BLaER1 treated with 17β-estradiol and CSF1 and Interleukin-3, amounts not matched to agents 10 nM and 100 nM (cell line): ENCODE measurements around the gene PLCB3.

Source experiments
- H3K27ac ChIP-seq, 11 experiments: shearing (Covaris generic); formaldehyde crosslinking; 2 replicates each; pipeline ENCODE4 v1.8.1; 2022
- H3K27me3 ChIP-seq, 11 experiments: shearing (Covaris generic); formaldehyde crosslinking; 2 replicates each; pipeline ENCODE4 v1.8.1; 2022
- H3K36me3 ChIP-seq, 11 experiments: shearing (Covaris generic); formaldehyde crosslinking; 2 replicates each; pipeline ENCODE4 v1.8.1; 2022
- H3K4me1 ChIP-seq, 10 experiments: shearing (Covaris generic); formaldehyde crosslinking; 2 replicates each; pipeline ENCODE4 v1.8.1; 2022
- H3K4me2 ChIP-seq, 11 experiments: shearing (Covaris generic); formaldehyde crosslinking; 2 replicates each; pipeline ENCODE4 v1.8.1; 2022
- H3K4me3 ChIP-seq, 10 experiments: shearing (Covaris generic); formaldehyde crosslinking; 2 replicates each; pipeline ENCODE4 v1.8.1; 2022
- H3K9ac ChIP-seq, 11 experiments: shearing (Covaris generic); formaldehyde crosslinking; 2 replicates each; pipeline ENCODE4 v1.8.1; 2022
- H3K9me3 ChIP-seq, 11 experiments: shearing (Covaris generic); formaldehyde crosslinking; replicated peaks in 1 of 11; 2 replicates each; pipeline ENCODE4 v1.8.1; 2022
- H4K20me1 ChIP-seq, 11 experiments: shearing (Covaris generic); formaldehyde crosslinking; 2 replicates each; pipeline ENCODE4 v1.8.1; 2022
- Cebpa-rat ChIP-seq, 11 experiments: shearing (Covaris generic); IDR thresholded peaks; 2 replicates each; pipeline ENCODE4 v1.8.1; 2022

Gene PLCB3

DNA sequence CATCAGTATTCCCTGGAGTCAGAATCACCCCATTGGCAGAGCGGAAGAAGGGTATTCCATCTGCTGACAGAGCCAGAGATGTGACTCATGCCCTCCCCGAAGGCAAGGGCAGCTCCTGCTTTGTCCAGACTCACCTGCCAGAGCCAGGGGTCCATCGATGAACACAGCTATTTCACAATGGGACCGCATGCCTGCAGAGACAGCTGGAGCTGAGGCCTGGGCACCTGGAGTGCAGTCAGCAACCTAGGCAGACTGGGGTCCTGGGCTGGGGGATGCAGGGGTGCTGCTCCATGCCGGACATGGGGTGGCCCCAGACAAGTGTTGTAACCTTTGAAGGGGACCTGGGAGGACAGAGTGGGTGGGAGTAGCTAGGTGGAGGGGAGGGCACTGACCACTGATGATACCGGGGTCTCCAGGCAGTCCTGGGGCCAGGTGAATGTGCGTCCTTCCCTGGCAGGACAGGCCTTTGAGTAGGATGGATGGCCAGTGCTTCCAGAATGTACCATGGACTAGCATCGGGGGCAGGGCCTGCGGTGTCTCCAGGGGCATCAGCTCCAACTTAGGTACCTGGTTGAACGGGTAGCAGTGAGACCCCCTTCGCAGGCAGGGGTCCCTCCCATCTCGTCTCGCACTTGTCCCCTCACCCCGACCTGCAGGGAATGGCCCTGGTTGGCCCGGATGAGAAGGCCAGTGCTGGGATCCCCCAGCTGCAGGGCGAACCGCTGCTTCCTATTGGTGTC, 27.0 kb upstream of the PLCB3 start:
- TF ChIP-seq Cebpa-rat (IDR thresholded peaks at IDR 0.05) = no peak
- H3K27me3 ChIP-seq = no peaks in the 10 kb centered on the region
- peak overlapping the region; percentile 6 to 91 (median 83); a peak in 19 of 22 replicates for H3K9ac ChIP-seq
- no peaks in the 10 kb centered on the region for H3K9me3 ChIP-seq
- H3K4me2 ChIP-seq = peak overlapping the region; percentile 94 to 100 (median 98)
- peaks cover 60 to 91% (median 68%) of the 10 kb centered on the region in 10 experiments for H3K4me1 ChIP-seq
- H3K4me3 ChIP-seq = peak overlapping the region in 9 of 10 experiments; percentile 62 to 79 (median 74); a peak in 11 of 20 replicates
- peak overlapping the region in 9 of 11 experiments; percentile 15 to 95 (median 90); a peak in 14 of 22 replicates for H3K27ac ChIP-seq
- H4K20me1 ChIP-seq = peaks cover 10 to 68% (median 53%) of the 10 kb centered on the region in 11 experiments; a peak in 21 of 22 replicates
- H3K36me3 ChIP-seq = peaks cover 51 to 64% (median 56%) of the 10 kb centered on the region in 11 experiments

DNA sequence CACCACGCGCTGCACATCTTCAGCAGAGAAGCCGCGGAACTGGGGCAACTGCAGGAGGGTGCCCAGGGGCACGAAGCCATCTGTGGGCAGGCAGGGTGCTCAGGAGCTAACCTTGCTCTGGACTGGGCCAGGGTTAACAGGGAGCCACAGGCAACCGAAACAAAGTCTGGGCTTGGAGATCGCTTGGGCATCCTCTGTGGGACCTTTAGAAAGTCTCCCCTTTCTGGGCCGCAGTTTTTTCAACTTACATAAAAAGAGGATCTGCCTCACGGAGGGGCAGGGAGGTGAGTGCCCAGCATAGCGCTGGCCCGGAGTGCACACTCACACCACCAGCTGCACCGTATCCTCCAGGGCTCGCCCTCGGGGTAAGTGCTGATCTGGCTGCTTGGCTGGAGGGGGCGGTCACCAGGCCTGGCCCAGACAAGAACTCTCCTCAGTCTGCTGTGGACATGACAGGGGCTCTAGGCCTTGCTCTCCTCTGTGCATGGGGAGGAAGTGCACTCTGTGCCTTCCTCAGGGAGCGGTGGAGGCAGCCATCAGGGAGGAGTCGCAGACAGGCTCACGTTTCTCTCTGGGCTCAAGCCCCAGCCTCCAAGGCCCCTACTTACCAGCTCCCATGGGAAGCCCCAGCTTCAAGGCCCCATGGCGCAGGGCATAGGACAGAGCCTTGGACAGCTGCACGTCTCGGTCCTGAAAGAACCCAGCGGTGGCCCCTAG, 26.3 kb upstream of the PLCB3 start:
- Histone ChIP-seq H4K20me1 (peaks cover 8 to 68% (median 46%) of the 10 kb centered on the region in 11 experiments; a peak in 21 of 22 replicates), H3K4me3 (peak overlapping the region; percentile 62 to 79 (median 72)), H3K4me2 (peak overlapping the region; percentile 94 to 100 (median 98)), H3K9ac (peak overlapping the region; percentile 75 to 91 (median 83)), H3K27me3 (no peaks in the 10 kb centered on the region), H3K36me3 (peaks cover 44 to 59% (median 48%) of the 10 kb centered on the region in 11 experiments), H3K4me1 (peaks cover 67 to 91% (median 73%) of the 10 kb centered on the region in 10 experiments), H3K27ac (peak overlapping the region; percentile 32 to 95 (median 87); a peak in 21 of 22 replicates), H3K9me3 (no peaks in the 10 kb centered on the region)
- TF ChIP-seq Cebpa-rat (IDR thresholded peaks at IDR 0.05) = no peak

DNA sequence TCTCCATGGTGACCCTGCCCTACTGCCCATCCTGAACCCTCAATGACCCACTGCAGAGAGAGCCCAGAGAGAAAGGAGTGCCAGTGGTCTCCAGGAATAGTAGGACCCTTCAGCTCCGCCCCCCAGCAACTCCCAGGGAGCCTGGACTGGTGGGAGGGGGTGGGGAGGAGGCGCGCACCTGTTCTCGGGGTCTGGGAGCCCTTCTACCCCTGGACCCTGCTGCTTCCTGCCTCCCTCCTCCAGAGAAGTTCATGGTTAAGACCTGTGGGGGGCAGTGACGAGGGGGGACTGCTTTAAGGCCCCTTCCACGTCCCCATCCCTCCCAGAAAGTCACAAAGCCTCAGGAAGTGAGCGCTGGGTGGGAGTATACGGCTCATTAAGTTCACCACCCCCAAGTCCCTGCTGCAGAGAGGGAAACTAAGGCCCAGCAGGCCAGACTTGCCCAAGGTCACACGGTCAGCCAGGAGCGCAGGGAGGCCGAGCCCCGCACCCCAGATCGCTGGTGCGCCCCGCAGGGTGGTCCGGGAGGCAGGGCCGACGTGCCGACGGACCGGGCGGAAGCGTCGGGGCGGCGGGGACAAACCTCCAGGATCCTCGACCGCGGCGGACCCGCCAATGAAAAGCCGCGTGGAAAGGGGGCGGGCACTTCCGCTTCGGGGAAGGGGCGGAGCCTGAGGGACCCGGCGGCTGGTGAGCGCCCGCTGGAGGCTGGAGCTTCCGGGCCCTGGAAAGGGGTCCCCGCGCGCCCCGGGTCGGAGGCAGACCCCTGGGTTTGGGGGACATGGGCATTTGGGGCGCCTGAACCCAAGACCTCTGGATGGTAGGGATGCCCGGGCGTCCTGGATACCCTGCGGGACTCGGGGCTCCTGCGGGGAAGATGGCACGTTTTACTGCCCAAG, 25.5 kb upstream of the PLCB3 start, which contains the start of the genes NUDT22 and TRPT1:
Gene NUDT22 (plus strand): TSS at position 667 of the 899 bp plus-strand sequence. CDS start 379 bp downstream, outside the sequence.
Gene TRPT1 (minus strand): TSS at position 579 of the 899 bp plus-strand sequence. CDS start 326 bp downstream, at position 253.
- no peaks in the 10 kb centered on the region for H3K9me3 ChIP-seq
- TF ChIP-seq Cebpa-rat (IDR thresholded peaks at IDR 0.05) = no peak
- H3K9ac ChIP-seq = peak within 1 kb of the TSS; percentile 75 to 91 (median 83)
- H3K4me3 ChIP-seq = peak within 1 kb of the TSS; percentile 62 to 79 (median 72)
- peaks cover 36 to 51% (median 40%) of the 10 kb centered on the region in 11 experiments for H3K36me3 ChIP-seq
- peaks cover 69 to 87% (median 75%) of the 10 kb centered on the region in 10 experiments for H3K4me1 ChIP-seq
- peaks cover 8 to 61% (median 38%) of the 10 kb centered on the region in 11 experiments; a peak in 20 of 22 replicates for H4K20me1 ChIP-seq
- no peaks in the 10 kb centered on the region for H3K27me3 ChIP-seq
- H3K27ac ChIP-seq = peak within 1 kb of the TSS; percentile 59 to 95 (median 87)
- H3K4me2 ChIP-seq = peak within 1 kb of the TSS; percentile 94 to 100 (median 98)

DNA sequence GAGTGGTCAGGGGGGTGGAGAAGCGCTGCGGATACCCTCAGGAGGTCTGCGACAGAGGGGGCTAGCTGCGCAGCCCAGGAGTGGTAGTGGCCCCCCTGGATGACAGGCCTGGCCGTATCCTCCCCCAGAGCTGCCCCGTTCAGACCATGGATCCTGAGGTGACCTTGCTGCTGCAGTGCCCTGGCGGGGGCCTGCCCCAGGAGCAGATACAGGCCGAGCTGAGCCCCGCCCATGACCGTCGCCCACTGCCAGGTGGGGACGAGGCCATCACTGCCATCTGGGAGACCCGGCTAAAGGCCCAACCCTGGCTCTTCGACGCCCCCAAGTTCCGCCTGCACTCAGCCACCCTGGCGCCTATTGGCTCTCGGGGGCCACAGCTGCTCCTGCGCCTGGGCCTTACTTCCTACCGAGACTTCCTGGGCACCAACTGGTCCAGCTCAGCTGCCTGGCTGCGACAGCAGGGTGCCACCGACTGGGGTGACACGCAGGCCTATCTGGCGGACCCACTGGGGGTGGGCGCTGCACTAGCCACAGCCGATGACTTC, 24.8 kb upstream of the PLCB3 start:
- peak overlapping the region; percentile 62 to 79 (median 72) for H3K4me3 ChIP-seq
- peak overlapping the region; percentile 75 to 91 (median 83) for H3K9ac ChIP-seq
- no peaks in the 10 kb centered on the region for H3K9me3 ChIP-seq
- TF ChIP-seq Cebpa-rat (IDR thresholded peaks at IDR 0.05) = no peak
- H3K27me3 ChIP-seq = no peaks in the 10 kb centered on the region
- H4K20me1 ChIP-seq = peaks cover 8 to 53% (median 35%) of the 10 kb centered on the region in 11 experiments; a peak in 20 of 22 replicates
- H3K27ac ChIP-seq = peak overlapping the region; percentile 59 to 95 (median 87)
- H3K4me2 ChIP-seq = peak overlapping the region; percentile 94 to 100 (median 98)
- H3K4me1 ChIP-seq = peaks cover 76 to 87% (median 80%) of the 10 kb centered on the region in 10 experiments
- H3K36me3 ChIP-seq = peaks cover 29 to 44% (median 33%) of the 10 kb centered on the region in 11 experiments

DNA sequence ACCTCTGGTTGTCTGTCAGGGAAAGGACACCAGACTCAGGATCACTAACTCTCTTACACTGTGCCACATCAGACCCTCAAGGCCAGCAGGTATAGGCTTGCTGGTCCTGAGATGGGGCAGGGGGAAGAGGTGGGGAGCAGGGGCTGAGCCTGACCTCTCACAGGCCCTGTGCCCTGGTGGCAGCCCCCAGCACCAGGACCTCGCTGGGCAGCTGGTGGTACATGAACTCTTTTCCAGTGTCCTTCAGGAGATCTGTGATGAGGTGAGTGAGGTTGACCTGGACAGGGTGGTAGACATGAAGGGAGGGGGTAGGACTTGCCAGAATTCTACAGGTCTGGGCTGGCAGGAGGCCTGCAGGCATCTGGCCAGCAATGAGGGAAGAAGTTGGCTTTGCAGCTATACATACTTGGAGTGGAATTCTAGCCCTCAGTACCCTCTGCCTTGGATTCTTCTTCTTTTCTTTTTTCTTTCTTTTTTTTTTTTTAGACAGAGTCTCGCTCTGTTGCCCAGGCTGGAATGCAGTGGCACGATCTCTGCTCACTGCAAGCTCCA, 23.8 kb upstream of the PLCB3 start:
- Histone ChIP-seq H3K9me3 (no peaks in the 10 kb centered on the region), H3K27ac (peak overlapping the region in 10 of 11 experiments; percentile 65 to 95 (median 88); a peak in 20 of 22 replicates), H3K27me3 (no peaks in the 10 kb centered on the region), H3K4me3 (peak overlapping the region; percentile 62 to 79 (median 72)), H3K4me1 (peaks cover 77 to 93% (median 87%) of the 10 kb centered on the region in 10 experiments), H3K4me2 (peak overlapping the region; percentile 94 to 100 (median 98)), H4K20me1 (peaks cover 8 to 48% (median 30%) of the 10 kb centered on the region in 11 experiments; a peak in 20 of 22 replicates), H3K36me3 (peaks cover 20 to 35% (median 24%) of the 10 kb centered on the region in 11 experiments), H3K9ac (peak overlapping the region; percentile 75 to 91 (median 83))
- no peak for TF ChIP-seq Cebpa-rat (IDR thresholded peaks at IDR 0.05)

DNA sequence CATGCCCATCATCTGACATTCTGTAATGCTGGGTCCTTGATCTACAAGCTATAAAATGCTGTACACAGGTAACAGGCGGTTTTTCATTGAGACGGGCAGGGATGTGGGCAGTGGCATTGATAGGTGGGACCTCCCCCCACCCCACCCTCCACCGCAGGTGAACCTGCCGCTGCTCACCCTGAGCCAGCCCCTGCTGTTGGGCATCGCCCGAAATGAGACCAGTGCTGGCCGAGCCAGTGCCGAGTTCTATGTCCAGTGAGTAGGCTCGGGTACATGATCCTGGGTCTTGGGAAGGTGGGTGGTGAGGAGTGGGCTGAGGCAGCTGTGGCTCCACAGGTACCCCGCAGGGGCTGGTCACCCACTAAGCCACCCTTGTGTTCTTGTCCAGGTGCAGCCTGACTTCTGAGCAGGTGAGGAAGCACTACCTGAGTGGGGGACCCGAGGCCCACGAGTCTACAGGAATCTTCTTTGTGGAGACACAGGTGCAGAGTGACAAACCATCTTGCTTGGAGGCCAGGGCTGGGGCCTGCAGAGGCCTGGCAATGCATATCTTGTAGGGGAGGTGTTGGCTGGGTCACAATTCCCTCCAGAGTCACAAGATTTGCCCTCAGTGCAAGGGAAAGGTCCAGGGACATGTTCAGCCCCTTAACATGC, 22.1 kb upstream of the PLCB3 start:
- no peak for TF ChIP-seq Cebpa-rat (IDR thresholded peaks at IDR 0.05)
- H3K27ac ChIP-seq = peak overlapping the region in 9 of 11 experiments; percentile 80 to 89 (median 84); a peak in 18 of 22 replicates
- H3K9ac ChIP-seq = peak overlapping the region; percentile 76 to 89 (median 82)
- H3K9me3 ChIP-seq = no peaks in the 10 kb centered on the region
- peaks cover 76 to 94% (median 87%) of the 10 kb centered on the region in 10 experiments for H3K4me1 ChIP-seq
- peaks cover 3 to 17% (median 7%) of the 10 kb centered on the region in 11 experiments; a peak in 19 of 22 replicates for H3K36me3 ChIP-seq
- H4K20me1 ChIP-seq = peaks cover 8 to 42% (median 13%) of the 10 kb centered on the region in 11 experiments; a peak in 19 of 22 replicates
- H3K4me3 ChIP-seq = peak overlapping the region; percentile 65 to 79 (median 70); a peak in 19 of 20 replicates
- H3K27me3 ChIP-seq = no peaks in the 10 kb centered on the region
- H3K4me2 ChIP-seq = peak overlapping the region; percentile 94 to 100 (median 99)

DNA sequence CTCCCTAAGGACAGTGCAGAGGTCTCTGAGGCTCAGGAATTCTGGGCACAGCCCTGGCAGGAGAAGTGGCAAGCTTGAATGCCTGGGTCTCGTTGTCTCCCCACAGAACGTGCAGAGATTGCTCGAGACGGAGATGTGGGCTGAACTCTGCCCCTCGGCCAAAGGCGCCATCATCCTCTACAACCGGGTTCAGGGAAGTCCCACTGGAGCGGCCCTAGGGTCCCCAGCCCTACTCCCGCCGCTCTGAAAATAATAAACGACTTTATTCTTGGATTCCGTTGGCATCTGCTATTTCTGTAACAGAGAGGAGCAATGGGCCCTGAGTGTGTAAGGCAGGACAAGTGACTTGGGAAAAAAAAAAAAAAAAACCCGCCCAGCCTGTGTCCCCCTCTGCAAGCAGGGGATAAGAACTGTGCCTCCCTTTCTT, 21.6 kb upstream of the PLCB3 start:
- TF ChIP-seq Cebpa-rat (IDR thresholded peaks at IDR 0.05) = no peak
- H4K20me1 ChIP-seq = peaks cover 5 to 36% (median 7%) of the 10 kb centered on the region in 11 experiments; a peak in 19 of 22 replicates
- peak overlapping the region in 10 of 11 experiments; percentile 60 to 89 (median 84); a peak in 20 of 22 replicates for H3K27ac ChIP-seq
- H3K4me2 ChIP-seq = peak overlapping the region; percentile 94 to 100 (median 99)
- H3K9ac ChIP-seq = peak overlapping the region; percentile 76 to 89 (median 82)
- H3K9me3 ChIP-seq = no peaks in the 10 kb centered on the region
- H3K27me3 ChIP-seq = no peaks in the 10 kb centered on the region
- peak overlapping the region; percentile 65 to 79 (median 70) for H3K4me3 ChIP-seq
- peaks cover 70 to 88% (median 82%) of the 10 kb centered on the region in 10 experiments for H3K4me1 ChIP-seq
- H3K36me3 ChIP-seq = peaks cover 0 to 12% (median 2%) of the 10 kb centered on the region in 11 experiments; a peak in 9 of 22 replicates
